ENCODE data around the gene SRR. TPM values are rescaled to one million over a fixed set of nuclear protein-coding genes. Genes with fewer than 3 reads are reported as not detected.

SRR gene
- total RNA-seq, 1 experiment from 2014 or later, result 6.3 TPM

- Histone ChIP-seq H3K4me3 (no peak overlapping the region), H3K9me3 (replicated peaks) (no peaks in the 10 kb centered on the region), H3K36me3 (no peaks in the 10 kb centered on the region; the same call in none of the 2 replicates), H3K27me3 (no peaks in the 10 kb centered on the region), H3K4me1 (no peaks in the 10 kb centered on the region), H3K27ac (no peak overlapping the region)
- no peak for DNase-seq
Measured at GRCh38 chr17:2275722-2276121, 28.0 kb upstream of the SRR start.

DNA sequence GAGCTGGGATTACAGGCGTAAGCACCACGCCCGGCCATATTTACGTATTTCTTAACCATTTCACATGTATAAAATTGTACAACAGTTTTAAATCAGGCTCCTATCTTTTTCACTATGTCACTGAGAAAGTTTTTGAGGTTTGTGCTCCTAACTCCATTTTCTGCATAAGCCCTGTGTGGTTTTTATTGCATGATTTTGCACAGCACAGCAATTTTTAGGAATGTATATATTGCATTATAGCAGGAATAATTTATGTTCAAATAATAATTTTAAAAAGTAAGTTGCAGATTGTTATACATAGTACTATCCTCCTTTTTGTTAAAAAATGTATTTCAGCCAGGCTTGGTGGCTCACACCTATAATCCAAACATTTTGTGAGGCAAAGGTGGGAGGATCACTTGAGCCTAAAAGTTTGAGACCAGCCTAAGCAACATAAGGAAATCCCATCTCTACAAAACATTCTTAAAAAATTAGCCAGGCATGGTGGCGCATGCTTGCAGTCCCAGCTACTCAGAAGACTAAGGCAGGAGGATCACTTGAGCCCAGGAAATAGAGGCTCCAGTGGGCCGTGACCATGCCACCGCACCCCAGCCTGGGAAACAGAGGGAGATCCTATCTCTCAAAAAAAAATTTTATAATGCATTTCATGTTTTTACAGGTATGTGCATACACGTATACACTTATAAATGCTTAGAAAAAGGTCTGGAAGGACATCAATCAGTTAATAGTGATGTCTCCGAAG lies 26.1 kb upstream of the SRR start:
- Histone ChIP-seq H3K4me1 (no peaks in the 10 kb centered on the region), H3K36me3 (peaks cover 12% of the 10 kb centered on the region), H3K27me3 (no peaks in the 10 kb centered on the region), H3K4me3 (no peak overlapping the region), H3K27ac (no peak overlapping the region), H3K9me3 (replicated peaks) (no peaks in the 10 kb centered on the region)
- no peak for DNase-seq

- no peak overlapping the region for H3K4me3 ChIP-seq
- no peak for DNase-seq
- H3K27me3 ChIP-seq, result no peaks in the 10 kb centered on the region
- H3K36me3 ChIP-seq, result peaks cover 14% of the 10 kb centered on the region
- H3K27ac ChIP-seq, result no peak overlapping the region
- H3K4me1 ChIP-seq, result no peaks in the 10 kb centered on the region
- H3K9me3 ChIP-seq (replicated peaks), result no peaks in the 10 kb centered on the region
Measured at GRCh38 chr17:2279707-2280106, 24.0 kb upstream of the SRR start.

GRCh38 chr17:2282297-2282873 lies 21.4 kb upstream of the SRR start:
- Histone ChIP-seq H3K36me3 (peaks cover 14% of the 10 kb centered on the region), H3K9me3 (replicated peaks) (no peaks in the 10 kb centered on the region), H3K27ac (no peak overlapping the region), H3K27me3 (no peaks in the 10 kb centered on the region), H3K4me3 (no peak overlapping the region), H3K4me1 (no peaks in the 10 kb centered on the region)
- DNase-seq, result peak in 1 of 2 experiments; percentile 64

GRCh38 chr17:2283302-2283701 lies 20.4 kb upstream of the SRR start:
- Histone ChIP-seq H3K36me3 (peaks cover 14% of the 10 kb centered on the region), H3K27ac (no peak overlapping the region), H3K4me1 (no peaks in the 10 kb centered on the region), H3K27me3 (no peaks in the 10 kb centered on the region), H3K9me3 (replicated peaks) (no peaks in the 10 kb centered on the region), H3K4me3 (no peak overlapping the region)
- no peak for DNase-seq

GRCh38 chr17:2289878-2290478 lies 13.8 kb upstream of the SRR start:
- Histone ChIP-seq H3K27ac (no peak overlapping the region), H3K4me1 (no peaks in the 10 kb centered on the region), H3K27me3 (no peaks in the 10 kb centered on the region), H3K4me3 (no peak overlapping the region), H3K36me3 (no peaks in the 10 kb centered on the region; the same call in 1 of the 2 replicates), H3K9me3 (replicated peaks) (no peaks in the 10 kb centered on the region)
- no peak for DNase-seq

DNA sequence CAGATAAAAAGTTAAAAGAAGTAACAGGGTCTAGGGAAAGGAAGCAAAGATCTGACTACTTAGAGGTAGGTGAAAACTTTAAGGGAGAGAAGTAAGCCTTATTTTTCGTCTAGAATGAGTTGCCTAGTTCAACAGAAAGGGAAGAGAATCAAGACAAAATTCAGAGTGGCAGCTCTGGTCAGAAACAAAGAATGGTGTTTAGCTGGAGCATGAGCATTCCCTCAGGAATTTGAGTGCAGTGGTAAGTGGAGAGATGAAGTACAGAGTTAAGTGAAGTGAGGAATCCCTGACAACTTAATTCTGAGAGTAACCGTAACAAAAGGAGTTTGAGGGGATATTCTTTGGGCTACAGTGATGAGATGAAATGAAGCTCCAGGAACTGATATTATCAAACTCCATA lies 11.7 kb upstream of the SRR start:
- Histone ChIP-seq H3K4me3 (no peak overlapping the region), H3K27ac (no peak overlapping the region), H3K4me1 (no peaks in the 10 kb centered on the region), H3K36me3 (no peaks in the 10 kb centered on the region; the same call in 1 of the 2 replicates), H3K27me3 (no peaks in the 10 kb centered on the region), H3K9me3 (replicated peaks) (no peaks in the 10 kb centered on the region)
- no peak for DNase-seq

- Histone ChIP-seq H3K4me3 (no peak overlapping the region), H3K9me3 (replicated peaks) (no peaks in the 10 kb centered on the region), H3K36me3 (no peaks in the 10 kb centered on the region; the same call in 1 of the 2 replicates), H3K27me3 (no peaks in the 10 kb centered on the region), H3K4me1 (no peaks in the 10 kb centered on the region), H3K27ac (no peak overlapping the region)
- no peak for DNase-seq
Measured at GRCh38 chr17:2295575-2295974, 8.2 kb upstream of the SRR start.

DNA sequence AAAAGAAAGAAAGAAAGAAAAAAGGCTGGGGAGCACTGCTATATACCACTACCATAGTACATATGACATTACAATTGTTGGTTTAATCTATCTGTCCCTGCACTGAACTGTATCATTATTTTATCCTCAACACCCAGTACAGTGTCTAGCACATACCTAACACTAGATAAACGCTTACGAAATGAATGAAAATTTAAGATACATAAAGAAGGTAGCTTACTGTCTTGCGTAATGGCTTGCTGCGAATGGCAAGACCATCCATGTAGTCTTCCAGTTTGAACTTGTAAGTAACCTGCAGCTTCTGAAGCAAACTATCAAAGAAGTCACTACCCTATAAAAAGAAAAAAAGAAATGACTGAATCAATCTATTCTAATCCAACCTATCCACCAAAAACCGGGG lies 6.7 kb upstream of the SRR start:
- Histone ChIP-seq H3K36me3 (no peaks in the 10 kb centered on the region; the same call in 1 of the 2 replicates), H3K27me3 (no peaks in the 10 kb centered on the region)

GRCh38 chr17:2299136-2299535 lies 4.6 kb upstream of the SRR start:
- no peaks in the 10 kb centered on the region for H3K27me3 ChIP-seq
- H3K4me3 ChIP-seq, result no peak overlapping the region
- no peaks in the 10 kb centered on the region for H3K9me3 ChIP-seq (replicated peaks)
- no peaks in the 10 kb centered on the region for H3K4me1 ChIP-seq
- H3K27ac ChIP-seq, result no peak overlapping the region
- no peak for DNase-seq
- no peaks in the 10 kb centered on the region; the same call in 1 of the 2 replicates for H3K36me3 ChIP-seq

More for the DNA sequence above, 6.7 kb upstream of the SRR start:
- no peak for DNase-seq
- Histone ChIP-seq H3K4me1 (no peaks in the 10 kb centered on the region), H3K27ac (no peak overlapping the region), H3K4me3 (no peak overlapping the region), H3K9me3 (replicated peaks) (no peaks in the 10 kb centered on the region)

DNA sequence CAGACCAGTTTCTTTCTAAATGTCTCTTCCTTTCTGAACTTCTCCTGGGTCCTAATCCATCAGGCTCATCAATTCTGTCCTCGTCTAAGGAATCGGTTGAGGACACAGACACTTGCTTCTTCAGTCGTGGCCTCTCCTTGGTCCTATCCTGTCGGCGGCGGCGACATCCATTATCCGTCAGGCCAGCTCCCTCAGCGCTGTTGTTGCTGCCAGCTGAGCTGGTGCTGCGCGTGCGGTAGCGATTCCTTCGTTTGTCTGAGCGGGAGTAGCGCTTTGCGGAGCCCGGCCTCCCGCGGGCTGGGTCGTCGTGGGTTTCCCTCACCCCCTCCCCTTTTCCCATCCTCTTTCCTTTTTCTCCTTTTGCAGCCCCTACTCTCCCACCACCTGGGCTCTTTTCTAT lies 4.0 kb upstream of the SRR start:
- H3K4me3 ChIP-seq, result no peak overlapping the region
- H3K9me3 ChIP-seq (replicated peaks), result no peaks in the 10 kb centered on the region
- no peak overlapping the region for H3K27ac ChIP-seq
- DNase-seq, result no peak
- H3K4me1 ChIP-seq, result no peaks in the 10 kb centered on the region
- no peaks in the 10 kb centered on the region for H3K27me3 ChIP-seq
- no peaks in the 10 kb centered on the region; the same call in 1 of the 2 replicates for H3K36me3 ChIP-seq

DNA sequence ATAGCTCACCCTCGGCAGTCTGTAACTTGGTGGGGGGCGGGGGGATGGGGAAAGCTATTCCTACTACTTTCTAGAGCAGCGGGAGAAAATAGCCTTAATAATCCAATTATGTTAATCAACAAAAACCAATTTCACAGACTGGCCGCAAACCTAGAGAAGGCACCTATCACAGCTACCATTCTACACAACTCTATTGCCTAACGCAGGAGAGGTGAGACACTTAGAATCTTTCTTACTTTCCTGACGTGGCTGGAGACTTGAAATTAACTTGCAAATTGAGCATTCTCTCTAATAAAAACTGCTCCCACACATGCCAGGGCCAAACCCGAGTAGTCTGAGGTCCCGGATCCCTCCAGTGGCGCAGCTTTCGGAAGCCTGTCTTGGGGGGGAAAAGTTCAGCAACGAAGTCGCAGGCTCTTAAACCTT lies 959 bp upstream of the SRR start:
- DNase-seq, result no peak

DNA sequence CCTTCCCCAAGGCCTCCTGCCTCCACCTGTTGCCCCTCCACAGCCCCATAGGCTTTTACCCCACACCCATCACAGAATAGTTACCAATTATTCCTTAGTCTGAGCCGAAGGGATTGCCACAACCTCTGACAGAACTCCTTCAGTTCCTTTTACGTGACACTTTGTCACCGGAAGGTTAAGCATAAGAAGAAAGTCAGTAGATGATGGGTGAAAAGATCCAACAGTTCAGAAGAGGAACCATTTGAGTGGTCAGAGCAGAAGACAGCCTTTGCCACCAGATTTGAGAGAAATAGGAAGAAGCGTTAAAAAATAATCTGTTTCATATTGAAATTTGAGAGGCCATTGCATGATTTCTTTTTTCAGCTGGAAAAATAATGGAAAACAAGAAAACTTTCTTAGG lies 1.2 kb downstream of the SRR start:
- no peaks in the 10 kb centered on the region for H3K9me3 ChIP-seq (replicated peaks)
- H3K27me3 ChIP-seq, result no peaks in the 10 kb centered on the region

More for the DNA sequence above, 959 bp upstream of the SRR start:
- Histone ChIP-seq H3K27ac (peak overlapping the region; percentile 76), H3K36me3 (no peaks in the 10 kb centered on the region), H3K9me3 (replicated peaks) (no peaks in the 10 kb centered on the region), H3K27me3 (no peaks in the 10 kb centered on the region), H3K4me1 (no peaks in the 10 kb centered on the region), H3K4me3 (peak overlapping the region; percentile 90)

GRCh38 chr17:2309338-2310154 lies 5.8 kb downstream of the SRR start:
- Histone ChIP-seq H3K36me3 (no peaks in the 10 kb centered on the region), H3K4me3 (no peak overlapping the region)

More for the DNA sequence above, 1.2 kb downstream of the SRR start:
- H3K4me3 ChIP-seq, result no peak overlapping the region
- H3K36me3 ChIP-seq, result no peaks in the 10 kb centered on the region
- H3K27ac ChIP-seq, result no peak overlapping the region
- no peak for DNase-seq
- no peaks in the 10 kb centered on the region for H3K4me1 ChIP-seq

DNA sequence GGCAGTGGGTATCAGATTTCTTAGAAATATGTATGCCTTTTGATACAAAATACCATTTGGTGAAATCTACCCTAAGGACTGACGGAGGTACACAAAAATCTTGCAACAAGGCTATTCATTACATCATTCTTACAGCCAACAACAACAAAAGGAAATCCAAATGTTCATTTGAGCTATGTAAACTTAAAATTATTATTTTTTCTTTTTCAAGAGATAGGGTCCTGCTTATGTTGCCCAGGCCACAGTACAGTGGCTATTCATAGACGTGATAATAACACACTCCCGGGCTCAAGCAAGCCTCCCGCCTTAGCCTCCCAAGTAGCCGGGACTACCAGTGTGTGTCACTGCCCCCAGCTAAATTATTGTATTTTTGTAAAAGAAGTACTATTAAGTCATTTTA lies 9.0 kb downstream of the SRR start:
- H3K9me3 ChIP-seq (replicated peaks), result no peaks in the 10 kb centered on the region
- no peak overlapping the region for H3K27ac ChIP-seq
- DNase-seq, result no peak

More at GRCh38 chr17:2309338-2310154, 5.8 kb downstream of the SRR start:
- Histone ChIP-seq H3K27me3 (no peaks in the 10 kb centered on the region), H3K9me3 (replicated peaks) (no peaks in the 10 kb centered on the region), H3K27ac (no peak overlapping the region), H3K4me1 (no peaks in the 10 kb centered on the region)
- DNase-seq, result no peak

More for the DNA sequence above, 9.0 kb downstream of the SRR start:
- H3K36me3 ChIP-seq, result no peaks in the 10 kb centered on the region
- H3K4me1 ChIP-seq, result no peaks in the 10 kb centered on the region
- H3K4me3 ChIP-seq, result no peak overlapping the region
- H3K27me3 ChIP-seq, result no peaks in the 10 kb centered on the region

Measured in SJCRH30 (cell line).